ENCODE results near the gene RNF223. TPM values are rescaled to one million over a fixed set of nuclear protein-coding genes. Genes with fewer than 3 reads are reported as not detected.

The RNF223 gene
- total and polyA plus RNA-seq, 4 donors, result 0.14 TPM; not detected in 3

GRCh38 chr1:1115136-1115785 is 41.2 kb upstream of the RNF223 start:
- H3K36me3 ChIP-seq (ENCODE audit: control insufficient read depth in 4 of 4, insufficient read depth in 3 of 4, low read depth in 1 of 4, low read length in 3 of 4), result peaks cover 0 to 4% (median 0%) of the 10 kb centered on the region in 4 donors
- peak overlapping the region in 1 of 2 donors; percentile 70 for H3K27ac ChIP-seq (ENCODE audit: low read depth in 1 of 2, low read length in 2 of 2)
- peak; percentile 35 for DNase-seq (ENCODE audit: low spot score)
- H3K27me3 ChIP-seq (ENCODE audit: control insufficient read depth in 4 of 4, insufficient read depth in 4 of 4, low read length in 3 of 4), result no peaks in the 10 kb centered on the region
- WGBS, result 10% methylated on average over 41 of the region's 41 CpGs
- H3K9me3 ChIP-seq (ENCODE audit: control insufficient read depth in 4 of 4, low read length in 3 of 4), result peaks cover 0 to 4% (median 0%) of the 10 kb centered on the region in 4 donors
- TF ChIP-seq REST (IDR thresholded peaks at IDR 0.05), result no peak
- TF ChIP-seq ATF3 (IDR thresholded peaks at IDR 0.05), result no peak
- TF ChIP-seq JUND (IDR thresholded peaks at IDR 0.05), result no peak
- TF ChIP-seq FOXA2 (IDR thresholded peaks at IDR 0.05), result no peak
- TF ChIP-seq RXRA (IDR thresholded peaks at IDR 0.05), result no peak
- no peak for TF ChIP-seq ZBTB33 (IDR thresholded peaks at IDR 0.05)
- no peak for TF ChIP-seq SP1 (IDR thresholded peaks at IDR 0.05)
- peaks cover 5 to 10% (median 6%) of the 10 kb centered on the region in 4 donors for H3K4me1 ChIP-seq (ENCODE audit: control insufficient read depth in 4 of 4, insufficient read depth in 4 of 4, low read length in 3 of 4)
- no peak overlapping the region for H3K9ac ChIP-seq (ENCODE audit: low read depth in 1 of 2, low read length in 2 of 2)
- H3K4me3 ChIP-seq (ENCODE audit: low read depth in 1 of 3, low read length in 3 of 3), result peak overlapping the region; percentile 72 to 95 (median 84)

DNA sequence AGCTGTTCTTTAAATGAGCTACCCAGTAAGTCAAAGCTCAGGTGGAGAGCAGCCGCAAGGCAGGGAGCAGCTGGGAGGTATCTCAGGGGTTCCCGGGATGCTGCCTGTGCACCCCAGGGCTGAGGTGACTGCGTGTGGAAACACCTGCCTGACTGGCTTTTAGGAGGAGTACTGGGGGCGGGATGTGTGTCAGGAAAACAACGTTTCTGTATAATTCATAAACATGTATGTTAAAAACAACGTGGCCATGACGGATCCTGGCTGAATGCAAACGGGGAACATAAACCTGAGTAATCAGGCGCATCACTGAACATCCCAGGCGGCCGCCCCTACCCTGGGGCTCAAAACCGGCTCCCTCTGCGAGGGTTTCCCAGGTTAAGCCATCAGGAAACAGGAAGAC is 40.3 kb upstream of the RNF223 start:
- peak; percentile 32 for DNase-seq (ENCODE audit: low spot score)
- 94% methylated on average over 13 of the region's 13 CpGs for WGBS

More for the DNA sequence above, 40.3 kb upstream of the RNF223 start:
- H3K27ac ChIP-seq (ENCODE audit: low read depth in 1 of 2, low read length in 2 of 2), result no peak overlapping the region
- no peak overlapping the region for H3K4me3 ChIP-seq (ENCODE audit: low read depth in 1 of 3, low read length in 3 of 3)
- H3K9ac ChIP-seq (ENCODE audit: low read depth in 1 of 2, low read length in 2 of 2), result no peak overlapping the region
- H3K27me3 ChIP-seq (ENCODE audit: control insufficient read depth in 4 of 4, insufficient read depth in 4 of 4, low read length in 3 of 4), result no peaks in the 10 kb centered on the region
- TF ChIP-seq EGR1 (IDR thresholded peaks at IDR 0.05; ENCODE audit: low read depth in 2 of 2), result no peak
- TF ChIP-seq HNF4A (conservative IDR thresholded peaks at IDR 0.05), result no peak
- TF ChIP-seq CTCF (IDR thresholded peaks at IDR 0.05; ENCODE audit: low read depth, low read length, missing input control), result no peak
- no peak for TF ChIP-seq RXRA (IDR thresholded peaks at IDR 0.05)
- no peak for TF ChIP-seq FOXA1 (IDR thresholded peaks at IDR 0.05)
- no peak for TF ChIP-seq TAF1 (conservative IDR thresholded peaks at IDR 0.05)
- TF ChIP-seq REST (IDR thresholded peaks at IDR 0.05), result no peak
- TF ChIP-seq ZBTB33 (IDR thresholded peaks at IDR 0.05), result no peak
- TF ChIP-seq GABPA (IDR thresholded peaks at IDR 0.05 in 1 of 2, conservative IDR thresholded peaks at IDR 0.05 in 1 of 2), result no peak
- TF ChIP-seq, protein P1, sequence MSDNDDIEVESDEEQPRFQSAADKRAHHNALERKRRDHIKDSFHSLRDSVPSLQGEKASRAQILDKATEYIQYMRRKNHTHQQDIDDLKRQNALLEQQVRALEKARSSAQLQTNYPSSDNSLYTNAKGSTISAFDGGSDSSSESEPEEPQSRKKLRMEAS (IDR thresholded peaks at IDR 0.05), result no peak
- no peak for TF ChIP-seq JUND (IDR thresholded peaks at IDR 0.05)
- no peak for TF ChIP-seq ATF3 (IDR thresholded peaks at IDR 0.05)
- TF ChIP-seq NR2F2 (IDR thresholded peaks at IDR 0.05), result no peak
- peaks cover 5 to 10% (median 6%) of the 10 kb centered on the region in 4 donors for H3K4me1 ChIP-seq (ENCODE audit: control insufficient read depth in 4 of 4, insufficient read depth in 4 of 4, low read length in 3 of 4)
- peaks cover 0 to 4% (median 0%) of the 10 kb centered on the region in 4 donors for H3K36me3 ChIP-seq (ENCODE audit: control insufficient read depth in 4 of 4, insufficient read depth in 3 of 4, low read depth in 1 of 4, low read length in 3 of 4)
- peaks cover 0 to 4% (median 0%) of the 10 kb centered on the region in 4 donors for H3K9me3 ChIP-seq (ENCODE audit: control insufficient read depth in 4 of 4, low read length in 3 of 4)

Data from liver (tissue), 9 donors.